H9 (cell line): ENCODE measurements around the gene ZNF106. TPM values are rescaled to one million over a fixed set of nuclear protein-coding genes. Genes with fewer than 3 reads are reported as not detected.

ENCODE experiments used
- DNase-seq: peaks from one replicate; pipeline ENCODE4 v3.0.0-alpha.2; 2017
- H2AFZ ChIP-seq: one replicate; pipeline ENCODE4 v1.6.1; 2013; ENCODE audit warnings: mild to moderate bottlenecking, low read length, control low read depth, moderate library complexity
- H2AK5ac ChIP-seq: 2 replicates; pipeline ENCODE4 v1.6.1; 2013; ENCODE audit warnings: low read length, control low read depth, mixed read lengths; ENCODE audit not compliant: insufficient read length
- H2BK120ac ChIP-seq: one replicate; pipeline ENCODE4 v1.6.1; 2013; ENCODE audit warnings: low read depth, mild to moderate bottlenecking, low read length, control low read depth, inconsistent platforms; ENCODE audit not compliant: poor library complexity, severe bottlenecking
- H2BK12ac ChIP-seq: 2 replicates; pipeline ENCODE4 v1.6.1; 2013; ENCODE audit warnings: low read length, control low read depth, mixed read lengths, low read depth; ENCODE audit not compliant: insufficient read length
- H2BK15ac ChIP-seq: 2 replicates; pipeline ENCODE4 v1.6.1; 2013; ENCODE audit warnings: low read depth, low read length, control low read depth
- H2BK20ac ChIP-seq: one replicate; pipeline ENCODE4 v1.6.1; 2013; ENCODE audit warnings: low read depth, mild to moderate bottlenecking, low read length, control low read depth, inconsistent platforms; ENCODE audit not compliant: poor library complexity, severe bottlenecking
- H2BK5ac ChIP-seq: 2 replicates; pipeline ENCODE4 v1.6.1; 2013; ENCODE audit warnings: low read length, control low read depth, mixed read lengths; ENCODE audit not compliant: insufficient read length
- H3K14ac ChIP-seq: 2 replicates; pipeline ENCODE4 v1.6.1; 2013; ENCODE audit warnings: low read length, control low read depth; ENCODE audit not compliant: insufficient read depth
- H3K18ac ChIP-seq: 2 replicates; pipeline ENCODE4 v1.6.1; 2013; ENCODE audit warnings: low read depth, mild to moderate bottlenecking, mixed read lengths, low read length, control low read depth; ENCODE audit not compliant: insufficient read length
- H3K23ac ChIP-seq: 2 replicates; pipeline ENCODE4 v1.6.1; 2013; ENCODE audit warnings: low read length, control low read depth, mixed read lengths, low read depth; ENCODE audit not compliant: insufficient read length
- H3K23me2 ChIP-seq: 2 replicates; pipeline ENCODE4 v1.6.1; 2013; ENCODE audit warnings: low read depth, mild to moderate bottlenecking, mixed read lengths, low read length, control low read depth; ENCODE audit not compliant: insufficient read length, poor library complexity, severe bottlenecking
- H3K27ac ChIP-seq: 2 replicates; pipeline ENCODE4 v1.5.1; 2013; ENCODE audit warnings: low read length, control low read depth, mixed read lengths, low read depth; ENCODE audit not compliant: insufficient read length
- H3K27me3 ChIP-seq: 2 replicates; pipeline ENCODE4 v1.6.1; 2013; ENCODE audit warnings: low read length, control low read depth, inconsistent platforms; ENCODE audit not compliant: insufficient read depth
- H3K4ac ChIP-seq: 2 replicates; pipeline ENCODE4 v1.6.1; 2013; ENCODE audit warnings: low read depth, mild to moderate bottlenecking, control low read depth, inconsistent platforms, low read length, moderate library complexity
- H3K4me1 ChIP-seq: 2 replicates; pipeline ENCODE4 v1.6.1; 2013; ENCODE audit warnings: low read length, control low read depth, inconsistent platforms; ENCODE audit not compliant: insufficient read depth
- H3K4me2 ChIP-seq: 2 replicates; pipeline ENCODE4 v1.6.1; 2013; ENCODE audit warnings: low read length, control low read depth, mixed read lengths; ENCODE audit not compliant: insufficient read length, insufficient read depth
- H3K56ac ChIP-seq: 2 replicates; pipeline ENCODE4 v1.6.1; 2013; ENCODE audit warnings: low read depth, mild to moderate bottlenecking, mixed read lengths, low read length, control low read depth; ENCODE audit not compliant: insufficient read length
- H3K79me1 ChIP-seq: 2 replicates; pipeline ENCODE4 v1.6.1; 2013; ENCODE audit warnings: low read depth, mild to moderate bottlenecking, moderate library complexity, low read length, control low read depth, inconsistent platforms; ENCODE audit not compliant: insufficient read depth, poor library complexity, severe bottlenecking
- H3K79me2 ChIP-seq: 2 replicates; pipeline ENCODE4 v1.6.1; 2013; ENCODE audit warnings: low read length, control low read depth, inconsistent platforms; ENCODE audit not compliant: insufficient read depth
- H3K9ac ChIP-seq: 2 replicates; pipeline ENCODE4 v1.6.1; 2013; ENCODE audit warnings: low read length, control low read depth, mixed read lengths; ENCODE audit not compliant: insufficient read length; ENCODE audit errors: extremely low read depth
- H3K9me3 ChIP-seq: one replicate; pipeline ENCODE4 v1.6.1; 2013; ENCODE audit warnings: low read depth, low read length, inconsistent platforms; ENCODE audit not compliant: control insufficient read depth
- H3T11ph ChIP-seq: one replicate; pipeline ENCODE4 v1.6.1; 2013; ENCODE audit warnings: mild to moderate bottlenecking, low read length, control low read depth, inconsistent platforms
- H4K20me1 ChIP-seq: one replicate; pipeline ENCODE4 v1.6.1; 2013; ENCODE audit not compliant: control insufficient read depth, insufficient read length, insufficient read depth
- H4K5ac ChIP-seq: 2 replicates; pipeline ENCODE4 v1.6.1; 2013; ENCODE audit warnings: low read depth, mild to moderate bottlenecking, mixed read lengths, low read length, control low read depth; ENCODE audit not compliant: insufficient read length
- H4K8ac ChIP-seq: replicated peaks from 2 replicates; pipeline ENCODE4 v1.6.1; 2013; ENCODE audit warnings: low read length, control low read depth, mixed read lengths, low read depth; ENCODE audit not compliant: insufficient read length
- H4K91ac ChIP-seq: 2 replicates; pipeline ENCODE4 v1.6.1; 2013; ENCODE audit warnings: low read depth, mild to moderate bottlenecking, moderate library complexity, mixed read lengths, low read length, control low read depth; ENCODE audit not compliant: insufficient read length
- H3K27ac Mint-ChIP-seq, 3 experiments: 2 replicates in 2 of 3; 3 replicates in 1 of 3; pipeline ENCODE4 v1.8.0; 2020 to 2021; ENCODE audit warnings: mixed read lengths in 3 of 3, mild to moderate bottlenecking in 1 of 3, moderate library complexity in 1 of 3
- H3K27me3 Mint-ChIP-seq: 2 replicates; pipeline ENCODE4 v1.8.0; 2021; ENCODE audit warnings: low read depth, mild to moderate bottlenecking, moderate library complexity, mixed read lengths
- H3K36me3 Mint-ChIP-seq, 3 experiments: 2 replicates in 2 of 3; 3 replicates in 1 of 3; pipeline ENCODE4 v1.8.0; 2020 to 2021; ENCODE audit warnings: low read depth in 3 of 3, mixed read lengths in 3 of 3; ENCODE audit not compliant: insufficient read depth in 1 of 3
- H3K4me1 Mint-ChIP-seq, 2 experiments: 2 replicates each; pipeline ENCODE4 v1.8.0; 2020; ENCODE audit warnings: mixed read lengths in 2 of 2
- H3K4me3 Mint-ChIP-seq, 2 experiments: 2 replicates in 1 of 2; 3 replicates in 1 of 2; pipeline ENCODE4 v1.8.0; 2020 to 2021; ENCODE audit warnings: mild to moderate bottlenecking in 2 of 2, mixed read lengths in 2 of 2, moderate library complexity in 1 of 2
- H3K9me3 Mint-ChIP-seq, 2 experiments: 2 replicates in 1 of 2; 3 replicates in 1 of 2; pipeline ENCODE4 v1.8.0; 2020; ENCODE audit warnings: mild to moderate bottlenecking in 2 of 2, mixed read lengths in 2 of 2, moderate library complexity in 1 of 2
- WGBS: extraction: QIAGEN DNeasy Blood & Tissue Kit; methylation state at CpG from one replicate; pipeline ENCODE4 v1.1.7; 2013; ENCODE audit warnings: missing lambda C conversion rate, low lambda C conversion rate, mixed read lengths; ENCODE audit not compliant: insufficient read length; ENCODE audit errors: extremely low coverage; 5-methylcytosine and 5-hydroxymethylcytosine counted together
- total RNA-seq: library from RNA; stranded (reverse); gene quantifications from 2 replicates; pipeline ENCODE4 v1.2.1, GENCODE V29; 2021
- TF ChIP-seq, protein P1 (sequence below): fragments of 200-600 bp; sonication (generic); conservative IDR thresholded peaks from 3 replicates; pipeline ENCODE4 v1.8.0; 2021; ENCODE audit warnings: antibody characterized with exemption, mild to moderate bottlenecking

The ZNF106 gene
- total RNA-seq, 1 experiment from 2014 or later: 55.0 TPM

DNA sequence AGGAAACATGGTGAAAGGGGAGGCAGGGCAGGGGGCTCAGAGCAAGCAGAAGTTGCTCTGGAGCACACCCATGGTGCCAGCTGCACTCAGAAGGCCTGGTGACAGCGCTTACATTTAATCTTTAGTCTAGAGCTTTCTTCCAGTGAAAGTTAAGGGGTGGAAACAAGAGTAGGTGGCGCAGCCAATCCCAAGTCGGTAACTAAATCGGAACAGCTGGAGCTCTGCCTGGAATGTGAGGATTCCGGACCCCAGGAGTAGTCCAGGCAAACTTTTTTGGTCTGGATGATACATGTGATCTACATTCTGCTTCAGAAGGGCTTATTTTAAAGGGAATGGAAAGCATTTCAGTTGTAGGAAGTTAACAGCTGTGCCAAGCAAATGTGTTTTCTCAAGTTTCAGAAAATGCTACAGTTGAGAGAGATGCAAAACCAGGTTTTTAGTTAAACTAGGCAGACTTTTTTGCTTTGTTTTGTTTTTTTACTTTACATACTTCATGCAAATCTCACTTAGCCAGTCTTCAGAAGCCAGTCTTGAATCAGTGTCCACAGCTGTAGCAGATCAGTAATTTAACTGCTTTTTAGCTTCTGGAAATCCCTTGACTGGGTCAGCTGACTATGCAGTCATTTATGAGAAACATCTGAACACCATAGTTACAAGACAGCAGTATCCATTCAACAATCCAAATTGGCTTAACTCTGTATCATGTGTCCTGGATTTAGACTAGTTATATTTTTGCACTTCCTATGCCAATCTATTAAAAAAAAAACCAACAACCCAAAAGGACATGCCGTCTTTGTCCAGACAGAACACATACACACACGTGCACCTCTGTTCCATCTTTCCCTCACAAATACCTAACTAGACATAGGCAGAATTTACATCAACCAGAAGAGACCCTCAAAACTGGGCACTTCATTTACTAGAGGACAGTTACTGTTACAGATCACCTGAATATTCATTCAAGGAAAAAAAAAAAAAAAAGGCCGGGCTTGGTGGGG, 33.2 kb downstream of the ZNF106 start:
- no peak overlapping the region for H3K4ac ChIP-seq
- no peak overlapping the region for H3K23ac ChIP-seq
- no peak overlapping the region for H4K8ac ChIP-seq
- no peaks in the 10 kb centered on the region; a peak in 1 of 5 replicates for H3K9me3 Mint-ChIP-seq
- no peak overlapping the region for H2BK15ac ChIP-seq
- no peak overlapping the region for H3K56ac ChIP-seq
- H3K9me3 ChIP-seq: no peaks in the 10 kb centered on the region
- TF ChIP-seq, protein P1, sequence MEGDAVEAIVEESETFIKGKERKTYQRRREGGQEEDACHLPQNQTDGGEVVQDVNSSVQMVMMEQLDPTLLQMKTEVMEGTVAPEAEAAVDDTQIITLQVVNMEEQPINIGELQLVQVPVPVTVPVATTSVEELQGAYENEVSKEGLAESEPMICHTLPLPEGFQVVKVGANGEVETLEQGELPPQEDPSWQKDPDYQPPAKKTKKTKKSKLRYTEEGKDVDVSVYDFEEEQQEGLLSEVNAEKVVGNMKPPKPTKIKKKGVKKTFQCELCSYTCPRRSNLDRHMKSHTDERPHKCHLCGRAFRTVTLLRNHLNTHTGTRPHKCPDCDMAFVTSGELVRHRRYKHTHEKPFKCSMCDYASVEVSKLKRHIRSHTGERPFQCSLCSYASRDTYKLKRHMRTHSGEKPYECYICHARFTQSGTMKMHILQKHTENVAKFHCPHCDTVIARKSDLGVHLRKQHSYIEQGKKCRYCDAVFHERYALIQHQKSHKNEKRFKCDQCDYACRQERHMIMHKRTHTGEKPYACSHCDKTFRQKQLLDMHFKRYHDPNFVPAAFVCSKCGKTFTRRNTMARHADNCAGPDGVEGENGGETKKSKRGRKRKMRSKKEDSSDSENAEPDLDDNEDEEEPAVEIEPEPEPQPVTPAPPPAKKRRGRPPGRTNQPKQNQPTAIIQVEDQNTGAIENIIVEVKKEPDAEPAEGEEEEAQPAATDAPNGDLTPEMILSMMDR: no peak
- no peak overlapping the region for H2AFZ ChIP-seq
- no peak overlapping the region for H3K14ac ChIP-seq
- H3K27me3 ChIP-seq: no peaks in the 10 kb centered on the region
- H3T11ph ChIP-seq: no peak overlapping the region
- peak overlapping the region; percentile 66 for H3K27ac ChIP-seq
- H3K18ac ChIP-seq: no peak overlapping the region
- H3K79me2 ChIP-seq: no peaks in the 10 kb centered on the region
- H4K91ac ChIP-seq: no peak overlapping the region
- no peak overlapping the region for H3K9ac ChIP-seq
- peaks cover 17% of the 10 kb centered on the region in 2 experiments for H3K4me1 Mint-ChIP-seq
- H3K79me1 ChIP-seq: no peaks in the 10 kb centered on the region
- H3K4me1 ChIP-seq: peaks cover 2% of the 10 kb centered on the region; the same call in 1 of the 2 replicates
- peak overlapping the region; percentile 7 for H2BK120ac ChIP-seq
- H2BK12ac ChIP-seq: peak overlapping the region; percentile 80
- H3K23me2 ChIP-seq: no peaks in the 10 kb centered on the region
- H4K20me1 ChIP-seq: no peaks in the 10 kb centered on the region
- H3K4me3 Mint-ChIP-seq: peak overlapping the region; percentile 5 to 47; a peak in 4 of 5 replicates
- H4K5ac ChIP-seq: no peak overlapping the region
- H3K4me2 ChIP-seq: peak overlapping the region; percentile 23
- peak overlapping the region; percentile 89 to 99 (median 97) for H3K27ac Mint-ChIP-seq
- no peaks in the 10 kb centered on the region for H3K27me3 Mint-ChIP-seq
- no peak overlapping the region for H2BK20ac ChIP-seq
- WGBS: no CpG with 5 or more reads among the region's 8 CpGs
- DNase-seq: peak; percentile 90
- H2AK5ac ChIP-seq: no peak overlapping the region
- H2BK5ac ChIP-seq: no peak overlapping the region
- peaks cover 0 to 9% (median 2%) of the 10 kb centered on the region in 3 experiments; a peak in 4 of 7 replicates for H3K36me3 Mint-ChIP-seq
